Keratinocyte (primary cell): ENCODE measurements around the gene PPOX. TPM values are rescaled to one million over a fixed set of nuclear protein-coding genes. Genes with fewer than 3 reads are reported as not detected.

ENCODE experiments used
- DNase-seq: peaks from one replicate; pipeline ENCODE4 v3.0.0-alpha.2; 2011; ENCODE audit warnings: low read depth, missing footprints, low spot score
- FAIRE-seq: peaks from 2 replicates; lab custom pipeline; 2011; peaks lifted over from hg19 to GRCh38; lab: Jason Lieb, UNC
- H2AFZ ChIP-seq: 2 replicates; pipeline ENCODE4 v1.6.0; 2012; ENCODE audit warnings: low read length, control low read depth, inconsistent platforms; ENCODE audit not compliant: control insufficient read depth
- H3K27ac ChIP-seq: 2 replicates; pipeline ENCODE4 v1.5.1; 2011; ENCODE audit warnings: low read length; ENCODE audit not compliant: control insufficient read depth, insufficient read depth
- H3K27me3 ChIP-seq: 3 replicates; pipeline ENCODE4 v1.6.0; 2011; ENCODE audit warnings: low read length; ENCODE audit not compliant: control insufficient read depth, insufficient read depth; ENCODE audit errors: extremely low read depth
- H3K36me3 ChIP-seq, 2 experiments: 2 replicates in 1 of 2; 3 replicates in 1 of 2; pipeline ENCODE4 v1.5.1; 2011; ENCODE audit warnings: low read length in 2 of 2, mild to moderate bottlenecking in 1 of 2; ENCODE audit not compliant: control insufficient read depth in 2 of 2, insufficient read depth in 2 of 2; ENCODE audit errors: extremely low read depth in 1 of 2
- H3K4me1 ChIP-seq: 3 replicates; pipeline ENCODE4 v1.5.1; 2011; ENCODE audit warnings: low read length; ENCODE audit not compliant: control insufficient read depth, insufficient read depth; ENCODE audit errors: extremely low read depth
- H3K4me2 ChIP-seq: 3 replicates; pipeline ENCODE4 v1.6.0; 2011; ENCODE audit warnings: low read depth, low read length; ENCODE audit not compliant: control insufficient read depth, insufficient read depth; ENCODE audit errors: extremely low read depth
- H3K4me3 ChIP-seq, 3 experiments: fragments of 200-600 bp in 1 of 3; sonication (generic) in 1 of 3; 2 replicates in 2 of 3; 3 replicates in 1 of 3; pipeline ENCODE4 v1.5.1; 2011 to 2016; ENCODE audit warnings: low read length in 3 of 3, mild to moderate bottlenecking in 3 of 3, control low read depth in 2 of 3, inconsistent platforms in 1 of 3, low read depth in 1 of 3, mixed read lengths in 1 of 3, mixed run types in 1 of 3, moderate library complexity in 1 of 3; ENCODE audit not compliant: control insufficient read depth in 2 of 3, insufficient read depth in 2 of 3; ENCODE audit errors: extremely low read depth in 1 of 3
- H3K79me2 ChIP-seq: 2 replicates; pipeline ENCODE4 v1.6.0; 2012; ENCODE audit warnings: low read length; ENCODE audit not compliant: control insufficient read depth, insufficient read depth
- H3K9ac ChIP-seq: 3 replicates; pipeline ENCODE4 v1.6.0; 2011; ENCODE audit warnings: low read length; ENCODE audit not compliant: control insufficient read depth, insufficient read depth; ENCODE audit errors: extremely low read depth
- H3K9me1 ChIP-seq: 3 replicates; pipeline ENCODE4 v1.6.0; 2011; ENCODE audit warnings: low read length; ENCODE audit not compliant: control insufficient read depth, insufficient read depth; ENCODE audit errors: extremely low read depth
- H3K9me3 ChIP-seq: 2 replicates; pipeline ENCODE4 v1.5.1; 2012; ENCODE audit warnings: low read depth, low read length; ENCODE audit not compliant: control insufficient read depth
- H4K20me1 ChIP-seq: 3 replicates; pipeline ENCODE4 v1.6.0; 2011; ENCODE audit warnings: low read length; ENCODE audit not compliant: control insufficient read depth, insufficient read depth; ENCODE audit errors: extremely low read depth
- CTCF ChIP-seq, 3 experiments: IDR thresholded peaks in 1 of 3; conservative IDR thresholded peaks in 1 of 3; optimal IDR thresholded peaks in 1 of 3; 2 replicates in 2 of 3; 3 replicates in 1 of 3; pipeline versions ENCODE3 to v1.5.1; 2011; ENCODE audit warnings: low read length in 3 of 3, mild to moderate bottlenecking in 3 of 3, moderate library complexity in 2 of 3, control low read depth in 1 of 3, inconsistent platforms in 1 of 3; ENCODE audit not compliant: insufficient read depth in 2 of 3; ENCODE audit errors: extremely low read depth in 1 of 3
- EZH2 ChIP-seq: IDR thresholded peaks from one replicate; pipeline ENCODE4 v1.6.1; 2012; ENCODE audit warnings: inconsistent platforms, mild to moderate bottlenecking, low read length, moderate library complexity
- dilution Hi-C: fragments of 300-500 bp; cut with MboI; formaldehyde crosslinking; loops from one replicate; pipeline ENCODE4 v1.7.0; 2020; ENCODE audit warnings: low sequenced_read_pairs; ENCODE audit not compliant: extremely low pct_ligation_motif_present
- polyA plus RNA-seq, 5 experiments: library from polyadenylated mRNA; depleted of rRNA in 3 of 5; stranded (reverse) in 3 of 5; stranded (forward) in 1 of 5; unstranded in 1 of 5; fragments of >200 nt; gene quantifications; 1 replicate in 1 of 5; 2 replicates in 3 of 5; 3 replicates in 1 of 5; pipeline versions ENCODE4 v1.2.1 to v1.2.3, GENCODE V29; 2011 to 2012; ENCODE audit warnings: missing spikeins in 2 of 5, low read depth in 1 of 5, low replicate concordance in 1 of 5

The PPOX gene
- polyA plus RNA-seq, 1 donor (not counting 4 experiments of a cell fraction or from before 2014, with no cell fraction given) = 17.1 TPM

- H3K9ac ChIP-seq = no peak overlapping the region
- H3K4me2 ChIP-seq = no peak overlapping the region
- DNase-seq = no peak
- H3K4me1 ChIP-seq = peaks cover 10% of the 10 kb centered on the region
- H3K9me3 ChIP-seq = no peaks in the 10 kb centered on the region
- H3K4me3 ChIP-seq = no peak overlapping the region
- no peak overlapping the region for H2AFZ ChIP-seq
- H4K20me1 ChIP-seq = no peaks in the 10 kb centered on the region
- H3K27me3 ChIP-seq = no peaks in the 10 kb centered on the region
- no peaks in the 10 kb centered on the region for H3K36me3 ChIP-seq
- H3K9me1 ChIP-seq = no peaks in the 10 kb centered on the region
- dilution Hi-C loops = no loop called here
- TF ChIP-seq CTCF (optimal IDR thresholded peaks at IDR 0.05 in 1 of 3, IDR thresholded peaks at IDR 0.05 in 1 of 3, conservative IDR thresholded peaks at IDR 0.05 in 1 of 3; ENCODE audit: extremely low read depth in 1 of 3, insufficient read depth in 2 of 3, low read length in 3 of 3) (no peak), EZH2 (no peak)
- FAIRE-seq = no peak
- no peak overlapping the region for H3K27ac ChIP-seq
- no peaks in the 10 kb centered on the region for H3K79me2 ChIP-seq
Measured at GRCh38 chr1:161193561-161194235, 27.5 kb downstream of the PPOX start.

GRCh38 chr1:161195171-161195570 lies 28.9 kb downstream of the PPOX start:
- Histone ChIP-seq H2AFZ (no peak overlapping the region), H3K9me3 (no peaks in the 10 kb centered on the region), H3K27me3 (no peaks in the 10 kb centered on the region), H3K4me1 (peaks cover 25% of the 10 kb centered on the region), H3K9me1 (no peaks in the 10 kb centered on the region), H3K79me2 (no peaks in the 10 kb centered on the region), H3K36me3 (no peaks in the 10 kb centered on the region), H3K9ac (no peak overlapping the region), H3K4me2 (no peak overlapping the region), H3K4me3 (no peak overlapping the region), H4K20me1 (no peaks in the 10 kb centered on the region), H3K27ac (no peak overlapping the region)
- DNase-seq (no peak), FAIRE-seq (no peak)
- TF ChIP-seq EZH2 (no peak), CTCF (optimal IDR thresholded peaks at IDR 0.05 in 1 of 3, IDR thresholded peaks at IDR 0.05 in 1 of 3, conservative IDR thresholded peaks at IDR 0.05 in 1 of 3; ENCODE audit: extremely low read depth in 1 of 3, insufficient read depth in 2 of 3, low read length in 3 of 3) (no peak)
- dilution Hi-C loops = no loop called here
